ENCODE measurements around the gene GADD45A. TPM values are rescaled to one million over a fixed set of nuclear protein-coding genes. Genes with fewer than 3 reads are reported as not detected.
A peak's percentile ranks its signal among the peaks of the same experiment; 100 is the strongest.

The GADD45A gene
- total RNA-seq, 1 donor from 2014 or later, result 247 TPM

DNA sequence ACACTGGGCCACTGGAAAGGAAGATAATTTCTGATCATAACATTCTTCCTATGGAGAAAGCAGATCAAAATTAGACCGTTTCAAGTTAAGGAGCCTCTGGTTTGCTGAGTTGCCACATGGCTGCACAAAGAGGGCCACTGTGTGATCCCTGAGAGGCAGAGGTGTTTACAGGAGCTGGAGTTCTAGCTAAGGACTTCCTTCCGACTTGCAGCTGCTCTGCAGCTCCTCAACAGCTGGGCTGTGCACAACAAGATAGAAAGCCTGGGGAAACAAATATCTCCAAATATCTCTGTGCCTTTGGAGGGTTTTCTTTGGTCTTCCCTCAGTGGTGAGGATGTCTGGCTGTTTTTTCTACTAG is 26.8 kb downstream of the GADD45A start:
- Histone ChIP-seq H3K4me3 (ENCODE audit: low read depth, low read length) (no peak overlapping the region), H3K27me3 (ENCODE audit: control insufficient read depth, insufficient read depth, low read length) (no peaks in the 10 kb centered on the region), H3K36me3 (ENCODE audit: control insufficient read depth, insufficient read depth, low read length) (no peaks in the 10 kb centered on the region)
- TF ChIP-seq CTCF (IDR thresholded peaks at IDR 0.05; ENCODE audit: insufficient read depth, low read length, poor library complexity, severe bottlenecking), result no peak
- no peak for DNase-seq (ENCODE audit: low read depth)

- DNase-seq (ENCODE audit: low read depth), result peak; percentile 82
Observed at GRCh38 chr1:67713057-67713846, 28.3 kb downstream of the GADD45A start.

DNA sequence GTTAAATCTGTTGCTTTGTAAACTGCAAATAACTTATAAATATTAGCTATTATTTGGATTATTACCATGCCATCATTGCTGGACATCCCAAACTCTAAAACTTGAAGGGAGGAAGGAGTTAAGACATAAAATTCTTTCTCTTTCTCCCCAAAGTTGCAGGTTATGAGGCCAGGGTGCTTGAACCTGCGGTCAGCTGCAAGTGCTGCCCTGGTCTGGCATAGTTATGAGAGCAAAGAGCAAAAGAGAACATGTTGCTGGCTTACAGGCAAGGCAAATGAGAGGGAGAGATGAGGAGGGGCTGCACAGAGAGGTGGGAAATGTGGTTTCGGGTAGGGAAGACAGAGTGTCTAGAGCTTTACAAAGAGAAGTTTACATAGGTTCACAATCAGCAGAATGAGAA is 30.8 kb downstream of the GADD45A start:
- Histone ChIP-seq H3K4me3 (ENCODE audit: low read depth, low read length) (no peak overlapping the region), H3K27me3 (ENCODE audit: control insufficient read depth, insufficient read depth, low read length) (no peaks in the 10 kb centered on the region), H3K36me3 (ENCODE audit: control insufficient read depth, insufficient read depth, low read length) (no peaks in the 10 kb centered on the region)
- TF ChIP-seq CTCF (IDR thresholded peaks at IDR 0.05; ENCODE audit: insufficient read depth, low read length, poor library complexity, severe bottlenecking), result no peak
- DNase-seq (ENCODE audit: low read depth), result no peak

More at GRCh38 chr1:67713057-67713846, 28.3 kb downstream of the GADD45A start:
- H3K27me3 ChIP-seq (ENCODE audit: control insufficient read depth, insufficient read depth, low read length), result no peaks in the 10 kb centered on the region
- no peak for TF ChIP-seq CTCF (IDR thresholded peaks at IDR 0.05; ENCODE audit: insufficient read depth, low read length, poor library complexity, severe bottlenecking)
- no peak overlapping the region for H3K4me3 ChIP-seq (ENCODE audit: low read depth, low read length)
- H3K36me3 ChIP-seq (ENCODE audit: control insufficient read depth, insufficient read depth, low read length), result no peaks in the 10 kb centered on the region

DNA sequence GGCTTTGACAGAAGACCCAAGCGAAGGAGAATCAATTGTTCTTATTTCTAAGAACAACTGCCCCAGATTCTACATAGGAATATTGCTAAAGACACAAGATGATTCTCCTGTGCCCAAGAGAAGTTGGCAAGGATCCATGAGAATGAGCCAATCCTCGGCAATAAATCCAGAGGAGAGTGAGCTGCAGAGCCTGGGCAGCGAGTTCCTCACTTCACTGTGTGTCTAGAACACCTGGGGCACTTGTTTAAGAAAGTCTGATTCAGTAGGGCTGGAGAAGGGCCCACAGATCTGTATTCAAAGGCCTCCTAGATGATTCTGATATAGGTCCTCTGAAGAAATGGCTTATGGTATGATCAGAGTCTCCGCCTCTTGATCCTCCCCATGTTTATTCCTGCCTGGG is 31.8 kb downstream of the GADD45A start:
- no peak for TF ChIP-seq CTCF (IDR thresholded peaks at IDR 0.05; ENCODE audit: insufficient read depth, low read length, poor library complexity, severe bottlenecking)
- Histone ChIP-seq H3K36me3 (ENCODE audit: control insufficient read depth, insufficient read depth, low read length) (no peaks in the 10 kb centered on the region), H3K27me3 (ENCODE audit: control insufficient read depth, insufficient read depth, low read length) (no peaks in the 10 kb centered on the region), H3K4me3 (ENCODE audit: low read depth, low read length) (no peak overlapping the region)
- no peak for DNase-seq (ENCODE audit: low read depth)

GRCh38 chr1:67717876-67718275 is 32.9 kb downstream of the GADD45A start:
- no peak for TF ChIP-seq CTCF (IDR thresholded peaks at IDR 0.05; ENCODE audit: insufficient read depth, low read length, poor library complexity, severe bottlenecking)
- H3K4me3 ChIP-seq (ENCODE audit: low read depth, low read length), result no peak overlapping the region
- H3K36me3 ChIP-seq (ENCODE audit: control insufficient read depth, insufficient read depth, low read length), result no peaks in the 10 kb centered on the region
- no peak for DNase-seq (ENCODE audit: low read depth)
- no peaks in the 10 kb centered on the region for H3K27me3 ChIP-seq (ENCODE audit: control insufficient read depth, insufficient read depth, low read length)

Measured in kidney epithelial cell (primary cell).